KMS-11 (cell line): ENCODE data around the gene OSBPL8.
"Not testable (repeated sequence)": the region's sequence is repeated elsewhere in the genome, so short reads cannot be mapped to it uniquely, and the experiment has no call there.

Experiments
- H2AFZ ChIP-seq: fragments of 200-600 bp; sonication (generic); 2 replicates; pipeline ENCODE4 v1.6.1; 2016; ENCODE audit warnings: antibody characterized with exemption, mixed run types, low read depth
- H3K27ac ChIP-seq: fragments of 200-600 bp; sonication (generic); 2 replicates; pipeline ENCODE4 v1.6.1; 2016; ENCODE audit warnings: mild to moderate bottlenecking, mixed run types
- H3K27me3 ChIP-seq: fragments of 200-600 bp; sonication (generic); 2 replicates; pipeline ENCODE4 v1.6.1; 2017; ENCODE audit warnings: mild to moderate bottlenecking, low read depth, mixed run types, moderate library complexity; ENCODE audit not compliant: insufficient read depth
- H3K36me3 ChIP-seq: fragments of 200-600 bp; sonication (generic); 2 replicates; pipeline ENCODE4 v1.6.1; 2017; ENCODE audit warnings: mild to moderate bottlenecking, mixed run types; ENCODE audit not compliant: insufficient read depth
- H3K4me1 ChIP-seq: fragments of 200-600 bp; sonication (generic); 2 replicates; pipeline ENCODE4 v1.6.1; 2016; ENCODE audit warnings: mild to moderate bottlenecking, low read depth, mixed run types; ENCODE audit not compliant: poor library complexity, severe bottlenecking
- H3K4me2 ChIP-seq: fragments of 200-600 bp; sonication (generic); 2 replicates; pipeline ENCODE4 v1.7.0; 2016; ENCODE audit warnings: mild to moderate bottlenecking, mixed run types
- H3K4me3 ChIP-seq: fragments of 200-600 bp; sonication (generic); IDR thresholded peaks from 2 replicates; pipeline ENCODE4 v1.6.1; 2017; ENCODE audit warnings: low read depth, low read length, mixed read lengths; ENCODE audit not compliant: insufficient read depth
- H3K79me2 ChIP-seq: fragments of 200-600 bp; sonication (generic); 2 replicates; pipeline ENCODE4 v1.6.1; 2016; ENCODE audit warnings: low read depth, mixed run types; ENCODE audit not compliant: insufficient read depth
- H3K9ac ChIP-seq: fragments of 200-600 bp; sonication (generic); 2 replicates; pipeline ENCODE4 v1.6.1; 2016; ENCODE audit warnings: mild to moderate bottlenecking, mixed run types
- H4K20me1 ChIP-seq: fragments of 200-600 bp; sonication (generic); 2 replicates; pipeline ENCODE4 v1.6.1; 2016; ENCODE audit warnings: mild to moderate bottlenecking, mixed run types; ENCODE audit not compliant: insufficient read depth
- CTCF ChIP-seq: fragments of 200-600 bp; sonication (generic); conservative IDR thresholded peaks from 2 replicates; pipeline ENCODE4 v1.6.1; 2017; ENCODE audit warnings: low read depth, mild to moderate bottlenecking, antibody characterized with exemption, low read length, moderate library complexity, mixed read lengths

Gene OSBPL8

GRCh38 chr12:76368230-76368629 lies 191.3 kb downstream of the OSBPL8 start:
- TF ChIP-seq CTCF = no peak
- H3K4me3 ChIP-seq = no peak overlapping the region
- no peaks in the 10 kb centered on the region for H3K36me3 ChIP-seq
- no peaks in the 10 kb centered on the region for H3K27me3 ChIP-seq
- H3K27ac ChIP-seq = no peak overlapping the region
- no peak overlapping the region for H3K9ac ChIP-seq
- no peaks in the 10 kb centered on the region for H3K4me1 ChIP-seq
- H3K79me2 ChIP-seq = no peaks in the 10 kb centered on the region
- no peaks in the 10 kb centered on the region for H4K20me1 ChIP-seq
- no peak overlapping the region for H2AFZ ChIP-seq
- H3K4me2 ChIP-seq = no peak overlapping the region

- H3K79me2 ChIP-seq = no peaks in the 10 kb centered on the region
- no peaks in the 10 kb centered on the region for H4K20me1 ChIP-seq
- no peaks in the 10 kb centered on the region for H3K4me1 ChIP-seq
- H3K27me3 ChIP-seq = no peaks in the 10 kb centered on the region
- H3K4me3 ChIP-seq = no peak overlapping the region
- no peak overlapping the region for H3K9ac ChIP-seq
- no peak for TF ChIP-seq CTCF
- H2AFZ ChIP-seq = no peak overlapping the region
- no peaks in the 10 kb centered on the region for H3K36me3 ChIP-seq
- H3K4me2 ChIP-seq = no peak overlapping the region
- H3K27ac ChIP-seq = no peak overlapping the region
Measured at GRCh38 chr12:76366163-76366562, 193.4 kb downstream of the OSBPL8 start.

DNA sequence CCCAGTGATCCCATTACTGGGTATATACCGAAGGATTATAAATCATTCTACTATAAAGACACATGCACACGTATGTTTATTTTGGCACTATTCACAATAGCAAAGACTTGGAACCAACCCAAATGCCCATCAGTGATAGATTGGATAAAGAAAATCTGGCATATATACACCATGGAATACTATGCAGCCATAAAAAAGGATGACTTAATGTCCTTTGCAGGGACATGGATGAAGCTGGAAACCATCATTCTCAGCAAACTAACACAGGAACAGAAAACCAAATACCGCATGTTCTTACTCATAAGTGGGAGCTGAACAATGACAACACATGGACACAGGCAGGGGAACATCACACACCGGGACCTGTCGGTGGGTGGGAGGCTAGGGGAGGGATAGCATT lies 195.4 kb downstream of the OSBPL8 start:
- H3K36me3 ChIP-seq, H3K27ac ChIP-seq, H3K79me2 ChIP-seq, H3K4me3 ChIP-seq, H3K4me2 ChIP-seq, H3K9ac ChIP-seq, H3K4me1 ChIP-seq, H2AFZ ChIP-seq, H4K20me1 ChIP-seq, H3K27me3 ChIP-seq: not testable (repeated sequence)

GRCh38 chr12:76360316-76360715 lies 199.3 kb downstream of the OSBPL8 start:
- H4K20me1 ChIP-seq = no peaks in the 10 kb centered on the region
- H3K27ac ChIP-seq = no peak overlapping the region
- no peaks in the 10 kb centered on the region for H3K4me1 ChIP-seq
- H3K4me3 ChIP-seq = no peak overlapping the region
- H3K4me2 ChIP-seq = no peak overlapping the region
- no peaks in the 10 kb centered on the region for H3K27me3 ChIP-seq
- H3K79me2 ChIP-seq = no peaks in the 10 kb centered on the region
- no peak overlapping the region for H3K9ac ChIP-seq
- H2AFZ ChIP-seq = no peak overlapping the region
- H3K36me3 ChIP-seq = no peaks in the 10 kb centered on the region
- no peak for TF ChIP-seq CTCF

GRCh38 chr12:76356071-76356470 lies 203.5 kb downstream of the OSBPL8 start:
- Histone ChIP-seq H3K4me2 (no peak overlapping the region), H3K36me3 (no peaks in the 10 kb centered on the region), H3K27ac (no peak overlapping the region), H3K4me1 (no peaks in the 10 kb centered on the region), H2AFZ (no peak overlapping the region), H4K20me1 (no peaks in the 10 kb centered on the region), H3K27me3 (no peaks in the 10 kb centered on the region), H3K79me2 (no peaks in the 10 kb centered on the region), H3K9ac (no peak overlapping the region), H3K4me3 (no peak overlapping the region)
- no peak for TF ChIP-seq CTCF
